Fibroblast of peridontal ligament (primary cell): Measurements from ENCODE around the gene KLHL17.
"Not testable (repeated sequence)": the region's sequence is repeated elsewhere in the genome, so short reads cannot be mapped to it uniquely, and the experiment has no call there.

ENCODE experiments used
- DNase-seq: peaks from one replicate; pipeline ENCODE4 v3.0.0-alpha.2; 2010; ENCODE audit errors: extremely low read depth

The KLHL17 gene

DNA sequence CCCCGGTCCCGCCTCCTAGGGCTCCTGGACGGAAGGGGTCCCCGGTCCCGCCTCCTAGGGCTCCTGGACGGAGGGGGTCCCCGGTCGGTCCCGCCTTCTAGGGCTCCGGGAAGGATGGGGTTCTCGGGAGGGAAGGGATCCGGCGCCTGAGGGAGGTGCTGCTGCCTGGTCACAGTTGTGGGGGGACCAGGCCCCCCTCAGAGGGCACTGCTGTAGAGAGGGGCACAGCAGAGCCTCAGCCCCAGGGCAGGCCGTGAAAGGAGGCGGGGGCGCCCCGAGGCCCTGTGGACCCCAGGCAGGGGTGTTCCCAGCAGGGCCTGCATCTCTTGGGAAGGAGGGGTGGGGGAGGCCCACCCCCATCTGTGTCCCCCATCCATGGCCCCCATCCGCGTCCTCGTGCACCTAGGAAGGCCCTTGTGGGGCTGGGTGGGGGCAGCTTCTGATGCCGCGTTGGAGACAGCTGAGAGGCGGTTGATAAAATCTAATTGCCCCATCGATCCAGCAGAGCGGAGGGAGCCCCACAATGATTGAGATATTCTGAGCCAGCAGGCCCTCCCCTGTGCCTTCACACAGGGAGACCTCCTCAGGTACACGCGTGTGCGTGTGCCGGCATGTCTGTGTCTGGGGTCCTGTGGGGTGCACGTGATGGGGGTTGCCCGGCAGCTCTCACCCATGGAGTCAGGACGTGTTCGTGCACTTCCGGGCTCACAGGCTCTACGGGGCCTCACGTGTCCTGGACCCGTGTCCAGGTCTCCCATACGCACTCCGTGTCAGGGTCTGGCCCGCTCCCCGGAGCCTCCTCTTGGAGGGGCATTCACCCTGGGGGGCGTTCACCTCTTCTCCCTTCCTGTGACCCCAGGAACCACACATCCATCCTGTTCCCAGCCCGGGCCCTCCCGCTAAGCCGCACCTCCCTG is 23.8 kb upstream of the KLHL17 start:
- no peak for DNase-seq

DNA sequence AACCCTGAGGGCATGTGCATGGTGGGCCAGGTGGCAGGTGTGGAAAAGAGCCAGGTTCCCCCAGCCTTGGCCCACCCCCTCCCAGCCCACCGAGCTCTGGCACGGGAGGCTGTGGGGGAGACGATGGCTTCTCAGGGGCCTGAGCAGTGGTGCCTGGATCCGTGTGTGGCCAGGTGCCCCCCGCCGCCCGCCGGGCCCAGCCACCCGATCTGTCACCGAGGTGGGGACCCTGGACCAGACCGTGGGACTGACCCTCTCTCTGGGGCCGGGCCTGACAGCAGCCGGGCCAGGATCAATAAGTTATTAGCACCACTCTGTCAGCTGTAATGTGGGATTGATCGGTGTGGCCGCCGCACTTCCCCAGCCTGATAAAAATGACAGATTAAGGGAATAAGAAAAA is 22.9 kb upstream of the KLHL17 start:
- no peak for DNase-seq

DNA sequence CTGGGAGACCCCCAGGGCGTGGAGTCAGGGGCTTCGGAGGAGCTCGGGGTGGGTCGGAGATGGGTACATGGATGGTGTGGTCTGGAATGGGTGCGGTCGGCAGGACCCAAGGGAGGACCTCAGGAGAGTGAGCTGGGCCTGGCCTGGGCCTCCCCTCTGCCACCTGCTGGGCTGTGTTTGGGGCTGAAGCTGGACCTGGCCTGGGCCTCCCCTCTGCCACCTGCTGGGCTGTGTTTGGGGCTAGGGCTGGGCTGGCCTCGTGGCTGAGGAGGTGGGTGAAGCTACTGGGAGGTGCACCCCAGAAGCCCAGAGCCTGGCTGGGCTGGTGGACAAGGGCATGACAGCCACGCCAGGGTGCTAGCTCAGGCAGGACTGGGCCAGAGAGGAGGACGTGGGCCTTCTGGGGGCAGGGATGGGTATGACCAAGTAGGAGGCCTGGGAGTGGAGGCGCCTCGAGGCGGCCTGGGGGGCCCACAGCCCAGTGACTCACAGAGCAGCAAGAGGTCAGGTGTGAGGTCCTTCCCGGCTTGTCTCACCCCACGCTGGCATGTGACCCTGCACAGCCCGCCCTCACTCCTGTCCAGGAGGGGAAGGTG is 22.2 kb upstream of the KLHL17 start:
- DNase-seq: no peak

DNA sequence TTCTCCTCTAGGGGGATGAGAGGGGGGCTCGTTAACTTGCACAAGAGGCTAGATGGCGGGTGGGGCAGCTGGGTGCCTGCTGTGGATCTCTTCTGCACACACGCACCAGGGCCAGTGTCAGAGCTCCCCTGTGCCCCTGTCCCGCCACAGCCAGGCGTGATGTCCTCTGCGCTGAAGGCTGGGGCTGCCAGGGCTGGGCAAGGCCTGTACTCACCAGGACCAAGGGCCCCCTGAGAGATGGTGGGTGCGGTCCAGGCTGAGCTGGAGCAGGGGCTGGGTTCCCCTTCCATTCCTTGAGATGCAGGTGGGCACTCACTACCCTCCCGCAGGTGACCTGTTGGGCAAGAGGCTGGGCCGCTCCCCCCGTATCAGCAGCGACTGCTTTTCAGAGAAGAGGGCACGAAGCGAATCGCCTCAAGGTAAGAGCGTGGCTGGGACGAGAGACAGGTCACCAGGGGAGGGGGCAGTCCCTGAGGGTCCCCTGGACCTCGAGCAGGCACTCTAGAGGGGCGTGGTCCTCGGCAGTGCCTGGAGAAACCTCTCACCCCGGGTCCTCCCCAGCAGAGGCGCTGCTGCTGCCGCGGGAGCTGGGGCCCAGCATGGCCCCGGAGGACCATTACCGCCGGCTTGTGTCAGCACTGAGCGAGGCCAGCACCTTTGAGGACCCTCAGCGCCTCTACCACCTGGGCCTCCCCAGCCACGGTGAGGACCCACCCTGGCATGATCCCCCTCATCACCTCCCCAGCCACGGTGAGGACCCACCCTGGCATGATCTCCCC is 21.5 kb upstream of the KLHL17 start:
- DNase-seq: no peak

DNA sequence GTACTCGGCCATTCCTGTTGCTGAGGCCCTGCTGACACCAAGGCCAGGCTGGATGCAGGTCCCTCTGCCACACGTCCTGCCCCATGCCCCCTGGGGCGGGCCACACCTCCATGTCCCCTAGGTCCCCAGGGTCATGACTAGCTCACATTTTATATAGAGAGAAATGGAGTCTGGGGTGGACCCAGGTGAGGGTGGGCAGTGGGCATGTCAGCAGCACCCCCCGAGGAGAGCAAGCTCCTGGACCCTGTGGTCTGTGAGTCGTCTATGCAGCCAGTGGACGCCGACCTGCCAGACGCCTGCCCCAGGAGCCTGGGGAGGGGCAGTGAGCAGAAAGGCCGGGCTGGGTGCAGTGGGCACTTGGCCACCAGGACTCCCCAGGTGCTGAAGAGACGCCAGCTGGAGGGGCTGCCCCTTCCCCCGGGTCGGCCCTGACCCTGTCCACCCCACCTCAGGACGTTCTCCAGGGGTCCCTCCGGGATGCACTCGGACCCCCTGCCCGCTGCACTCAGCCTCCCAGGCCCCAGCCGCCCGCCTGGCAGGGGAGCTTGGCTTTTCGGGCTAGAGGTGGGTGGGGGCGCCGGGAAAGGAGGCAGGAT is 20.8 kb upstream of the KLHL17 start:
- no peak for DNase-seq

DNA sequence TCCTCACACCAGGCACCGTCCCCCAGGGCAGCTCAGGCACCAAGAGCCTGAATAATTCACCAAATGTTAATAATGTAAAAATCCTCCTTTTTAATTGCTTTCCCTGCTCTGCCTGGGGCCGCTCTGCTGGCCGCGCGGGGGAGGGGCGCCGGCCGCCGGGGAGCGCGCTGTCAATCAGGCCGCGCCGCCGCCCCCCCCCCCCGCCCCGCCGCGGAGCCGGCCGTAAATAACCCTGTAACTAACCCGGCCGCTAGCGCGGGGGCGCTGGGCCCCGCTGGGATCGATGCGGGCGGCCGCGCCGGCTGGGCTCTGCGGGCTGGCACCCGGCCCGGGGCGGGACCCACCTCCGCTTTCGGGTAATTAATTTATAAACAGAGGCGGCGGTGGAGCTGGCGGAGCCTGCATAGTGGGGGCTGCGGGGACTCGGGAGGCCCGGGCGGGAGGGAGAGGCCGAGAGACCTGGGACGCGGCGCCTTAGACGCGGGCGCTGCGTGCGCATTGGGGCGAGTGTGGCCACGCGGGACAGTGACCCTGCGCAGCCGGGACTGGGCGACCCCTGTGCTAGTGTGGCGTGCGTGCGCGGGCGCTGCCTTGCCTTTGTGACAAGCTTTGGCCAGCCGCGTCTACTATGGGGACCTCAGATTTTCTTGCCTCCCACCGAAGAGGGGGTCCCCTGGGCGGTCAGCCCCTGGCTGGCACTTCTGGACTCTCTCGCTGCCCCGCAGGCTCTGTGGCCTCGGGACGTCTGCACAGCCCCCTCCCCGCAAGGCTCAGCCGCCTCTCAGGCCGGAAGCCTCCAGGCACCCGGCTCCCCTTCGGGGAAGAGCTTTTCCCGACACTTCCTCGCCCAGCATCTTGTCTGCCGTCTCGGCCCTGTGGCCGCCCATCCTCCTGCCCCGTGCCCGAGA is 20.0 kb upstream of the KLHL17 start:
- DNase-seq: peak; percentile 40

DNA sequence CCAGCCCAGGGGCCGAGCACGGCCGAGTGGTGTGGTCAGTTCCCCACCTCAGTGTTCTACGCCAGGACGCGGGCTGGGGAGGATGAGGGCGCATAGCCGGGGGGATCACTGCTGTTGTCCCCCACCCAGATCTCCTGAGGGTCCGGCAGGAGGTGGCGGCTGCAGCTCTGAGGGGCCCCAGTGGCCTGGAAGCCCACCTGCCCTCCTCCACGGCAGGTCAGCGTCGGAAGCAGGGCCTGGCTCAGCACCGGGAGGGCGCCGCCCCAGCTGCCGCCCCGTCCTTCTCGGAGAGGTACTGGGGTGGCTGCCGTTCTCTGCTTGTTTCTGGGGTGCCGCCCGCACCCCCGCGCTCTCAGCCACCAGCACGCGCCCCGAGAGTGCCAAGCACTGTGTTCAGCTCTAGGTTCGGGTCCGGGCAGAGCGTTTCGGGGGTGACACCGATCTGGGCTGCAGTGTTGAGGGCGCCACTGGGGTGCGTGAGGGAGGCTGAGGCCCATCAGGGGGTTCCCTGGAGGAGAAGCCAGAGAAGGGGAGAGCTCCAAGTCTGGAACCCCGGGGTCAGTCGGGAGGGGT is 19.3 kb upstream of the KLHL17 start:
- no peak for DNase-seq

DNA sequence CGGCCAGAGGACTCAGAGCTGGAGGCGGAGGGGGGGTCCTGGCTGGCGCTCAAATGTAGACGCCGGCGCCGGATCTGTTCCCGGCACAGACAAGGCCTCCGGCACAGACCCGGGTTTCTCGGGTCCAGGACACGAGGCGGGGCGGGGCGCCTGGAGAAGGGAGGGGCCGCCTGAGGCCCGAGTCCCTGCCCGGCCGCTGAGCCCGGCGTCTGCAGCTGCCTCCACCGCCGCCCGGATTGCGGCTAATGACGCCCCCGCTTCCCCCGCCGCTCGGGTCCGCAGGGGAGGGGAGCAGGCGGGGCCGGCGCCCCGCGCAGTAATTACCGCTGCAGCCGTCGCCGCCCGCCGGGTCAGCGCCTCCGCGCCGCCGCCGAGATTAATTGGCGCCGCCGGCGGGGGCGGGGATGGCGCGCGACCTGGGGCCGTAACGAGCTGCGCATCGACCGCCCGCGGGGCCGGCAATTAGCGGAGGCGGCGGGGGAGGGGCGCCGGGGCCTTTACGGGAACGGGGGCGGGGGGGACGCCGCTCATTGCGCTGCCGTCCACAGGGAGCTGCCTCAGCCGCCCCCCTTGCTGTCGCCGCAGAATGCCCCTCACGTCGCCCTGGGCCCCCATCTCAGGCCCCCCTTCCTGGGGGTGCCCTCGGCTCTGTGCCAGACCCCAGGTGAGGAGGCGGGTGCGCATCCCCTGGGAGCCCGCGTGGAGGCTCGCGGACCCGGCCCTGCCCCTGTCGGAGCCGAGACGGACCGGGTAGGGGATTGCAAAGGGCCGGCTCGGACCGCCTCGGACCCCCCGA is 18.6 kb upstream of the KLHL17 start:
- DNase-seq: no peak

DNA sequence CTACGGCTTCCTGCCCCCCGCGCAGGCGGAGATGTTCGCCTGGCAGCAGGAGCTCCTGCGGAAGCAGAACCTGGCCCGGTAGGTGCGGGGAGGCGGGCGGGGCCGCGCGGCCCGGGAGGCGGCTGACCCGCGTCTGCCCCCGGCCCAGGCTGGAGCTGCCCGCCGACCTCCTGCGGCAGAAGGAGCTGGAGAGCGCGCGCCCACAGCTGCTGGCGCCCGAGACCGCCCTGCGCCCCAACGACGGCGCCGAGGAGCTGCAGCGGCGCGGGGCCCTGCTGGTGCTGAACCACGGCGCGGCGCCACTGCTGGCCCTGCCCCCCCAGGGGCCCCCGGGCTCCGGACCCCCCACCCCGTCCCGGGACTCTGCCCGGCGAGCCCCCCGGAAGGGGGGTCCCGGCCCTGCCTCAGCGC is 18.0 kb upstream of the KLHL17 start:
- DNase-seq: no peak

DNA sequence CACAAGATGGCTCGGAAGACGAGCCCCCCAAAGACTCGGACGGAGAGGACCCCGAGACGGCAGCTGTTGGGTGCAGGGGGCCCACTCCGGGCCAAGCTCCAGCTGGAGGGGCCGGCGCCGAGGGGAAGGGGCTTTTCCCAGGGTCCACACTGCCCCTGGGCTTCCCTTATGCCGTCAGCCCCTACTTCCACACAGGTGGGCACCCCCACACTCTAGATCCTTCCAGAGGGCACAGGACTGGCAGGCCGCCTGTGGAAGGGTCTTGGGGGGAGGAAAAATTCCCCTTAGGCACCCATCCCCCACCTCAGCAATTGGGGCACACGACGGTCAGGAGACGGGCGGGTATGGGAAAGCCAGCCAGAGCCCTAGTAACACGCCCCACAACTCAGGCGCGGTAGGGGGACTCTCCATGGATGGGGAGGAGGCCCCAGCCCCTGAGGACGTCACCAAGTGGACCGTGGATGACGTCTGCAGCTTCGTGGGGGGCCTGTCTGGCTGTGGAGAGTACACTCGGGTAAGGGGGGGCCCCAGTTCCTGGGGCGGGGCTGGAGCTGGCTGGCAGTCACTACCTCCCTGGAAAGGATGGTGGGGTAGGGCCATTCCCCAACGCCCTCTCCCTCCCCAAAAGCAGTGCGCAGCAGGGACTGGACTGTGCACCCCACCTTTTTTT is 17.4 kb upstream of the KLHL17 start:
- no peak for DNase-seq

DNA sequence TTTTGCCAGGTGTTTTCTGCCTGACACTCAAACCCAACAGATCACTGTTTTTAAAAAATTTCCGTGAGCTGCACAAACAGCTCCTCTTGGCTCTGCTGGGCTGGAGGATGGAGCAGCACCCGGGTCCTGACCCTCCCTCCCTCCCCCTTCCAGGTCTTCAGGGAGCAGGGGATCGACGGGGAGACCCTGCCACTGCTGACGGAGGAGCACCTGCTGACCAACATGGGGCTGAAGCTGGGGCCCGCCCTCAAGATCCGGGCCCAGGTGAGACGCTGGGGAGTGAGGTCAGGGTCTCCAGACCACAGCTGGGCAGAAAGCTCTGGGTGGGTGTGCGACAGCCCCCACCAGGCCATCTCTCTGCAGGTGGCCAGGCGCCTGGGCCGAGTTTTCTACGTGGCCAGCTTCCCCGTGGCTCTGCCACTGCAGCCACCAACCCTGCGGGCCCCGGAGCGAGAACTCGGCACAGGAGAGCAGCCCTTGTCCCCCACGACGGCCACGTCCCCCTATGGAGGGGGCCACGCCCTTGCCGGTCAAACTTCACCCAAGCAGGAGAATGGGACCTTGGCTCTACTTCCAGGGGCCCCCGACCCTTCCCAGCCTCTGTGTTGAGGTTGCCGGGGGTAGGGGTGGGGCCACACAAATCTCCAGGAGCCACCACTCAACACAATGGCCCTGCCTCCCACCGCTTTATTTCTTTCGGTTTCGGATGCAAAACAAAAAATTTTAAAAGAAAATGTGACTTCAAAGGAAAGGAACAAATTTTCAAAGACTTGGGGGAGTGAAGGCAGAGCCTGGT is 16.6 kb upstream of the KLHL17 start:
- no peak for DNase-seq

DNA sequence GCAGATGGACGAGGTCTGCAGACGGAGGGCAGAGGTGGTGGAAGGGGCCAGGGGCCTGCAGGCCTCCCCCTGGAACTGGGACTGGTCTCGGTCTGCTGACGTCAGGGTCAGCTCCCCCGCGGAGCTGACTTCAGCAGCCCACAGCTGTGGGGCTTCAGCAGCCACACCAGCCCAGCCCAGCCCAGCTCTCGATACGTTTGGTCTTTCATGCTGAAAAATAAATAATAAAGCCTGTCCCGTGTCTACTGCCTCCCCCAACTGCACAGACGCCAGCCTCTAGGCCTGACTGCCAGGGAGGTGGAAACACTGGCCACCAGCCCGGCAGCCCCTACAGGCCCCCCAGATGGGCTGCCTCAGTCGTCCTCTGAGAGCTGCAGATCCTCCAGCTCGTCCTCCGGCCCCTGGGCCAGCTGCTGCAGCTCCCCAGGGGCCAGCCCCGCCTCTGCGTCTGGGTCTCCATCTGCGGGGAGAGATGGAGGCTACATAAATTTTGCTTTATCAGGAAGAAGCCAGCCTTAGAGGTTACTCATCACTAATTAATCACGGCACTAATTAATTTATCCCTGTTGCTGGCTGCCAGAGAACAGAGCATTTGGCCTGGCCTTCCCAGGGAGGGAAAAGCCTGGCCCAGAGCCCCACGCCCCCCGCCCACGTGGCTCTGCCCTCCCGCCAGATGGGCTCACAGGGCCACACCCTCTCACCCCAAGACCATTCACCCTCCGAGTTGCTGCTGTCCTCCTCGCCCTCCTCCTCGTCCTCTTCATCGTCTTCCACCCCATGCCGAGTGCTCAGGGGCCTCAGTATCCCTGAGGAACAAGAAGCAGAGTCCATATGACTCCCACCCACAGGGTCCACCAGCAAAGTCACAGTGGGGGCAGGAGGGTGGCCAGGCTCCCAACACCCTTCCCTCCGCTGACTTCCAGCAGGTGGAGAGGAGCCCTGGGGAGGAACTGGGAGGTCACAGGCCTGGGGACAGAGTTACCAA is 15.8 kb upstream of the KLHL17 start:
- DNase-seq: no peak

DNA sequence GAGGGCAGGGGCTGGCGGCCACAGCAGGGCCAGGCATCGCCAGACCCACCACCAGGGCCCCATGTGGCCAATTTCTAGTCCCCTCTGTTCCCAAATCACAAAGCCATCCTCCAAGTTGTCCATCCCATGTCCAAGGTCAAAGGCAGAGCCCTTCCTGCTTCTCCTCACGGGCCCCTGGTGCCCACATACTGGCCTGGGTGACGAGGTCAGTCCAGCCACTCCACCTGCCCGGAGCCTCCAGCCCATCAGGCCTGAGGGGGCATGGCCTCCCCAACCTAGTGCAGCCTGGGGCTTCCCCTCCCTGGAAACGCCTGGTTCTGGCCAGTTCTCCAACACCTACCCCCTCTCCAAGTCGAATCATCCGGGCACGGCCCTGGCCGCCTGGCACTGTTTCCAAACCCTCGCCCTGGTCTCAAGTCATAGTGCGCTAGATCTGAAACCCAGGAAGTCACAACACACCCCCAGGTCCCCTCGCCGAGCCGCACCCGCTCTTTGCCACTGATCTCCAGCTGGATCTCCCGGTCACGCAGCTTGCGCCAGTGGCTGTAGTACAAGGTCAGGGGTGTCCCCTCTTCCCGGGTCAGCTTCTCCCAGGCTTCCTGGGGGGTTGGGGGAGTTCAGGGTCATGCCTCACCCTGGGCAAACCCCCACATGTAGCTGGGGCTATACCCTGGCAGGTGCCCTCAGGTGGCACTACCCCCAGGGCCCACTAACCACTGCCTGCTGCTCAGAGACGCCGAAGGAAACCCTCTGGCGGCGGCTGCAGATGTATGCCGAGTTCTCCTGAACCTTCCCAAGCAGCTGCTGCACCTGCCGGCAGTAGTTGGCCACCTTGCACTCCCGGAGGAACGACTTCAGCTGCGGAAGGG is 14.5 kb upstream of the KLHL17 start:
- no peak for DNase-seq

DNA sequence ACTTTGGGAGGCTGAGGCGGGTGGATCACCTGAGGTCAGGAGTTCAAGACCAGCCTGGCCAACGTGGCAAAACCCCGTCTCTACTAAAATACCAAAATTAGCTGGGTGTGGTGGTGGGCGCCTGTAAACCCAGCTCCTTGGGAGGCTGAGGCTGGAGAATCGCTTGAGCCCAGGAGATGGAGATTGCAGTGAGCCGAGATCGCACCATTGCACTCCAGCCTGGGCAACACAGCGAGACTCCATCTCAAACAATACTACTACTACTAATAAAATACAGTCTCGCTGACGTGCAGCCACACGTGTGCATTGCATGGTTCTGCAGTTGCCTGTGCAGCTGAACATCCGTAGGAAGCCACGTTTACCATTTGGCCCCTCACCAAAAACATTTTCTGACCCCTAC is 13.6 kb upstream of the KLHL17 start:
- not testable (repeated sequence) for DNase-seq

DNA sequence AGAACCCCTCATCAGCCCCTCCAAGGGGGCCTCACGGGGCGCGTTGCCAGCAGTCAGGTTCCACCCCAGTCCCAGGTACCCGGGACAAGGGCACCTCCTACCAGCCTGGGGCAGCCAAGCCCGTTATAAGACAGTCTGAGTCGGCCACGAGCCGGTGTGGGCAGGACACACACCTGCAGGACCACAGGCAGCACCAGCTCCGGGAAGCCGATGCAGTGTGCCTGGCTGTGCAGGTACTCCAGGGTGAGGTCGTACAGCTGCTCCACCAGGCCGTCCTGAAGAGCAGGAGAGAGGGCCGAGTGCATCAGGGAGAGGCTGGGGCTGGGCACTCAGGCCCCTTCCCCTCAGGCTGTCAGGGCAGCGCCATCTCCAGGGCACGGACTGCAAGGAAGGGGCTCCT is 12.4 kb upstream of the KLHL17 start:
- no peak for DNase-seq

DNA sequence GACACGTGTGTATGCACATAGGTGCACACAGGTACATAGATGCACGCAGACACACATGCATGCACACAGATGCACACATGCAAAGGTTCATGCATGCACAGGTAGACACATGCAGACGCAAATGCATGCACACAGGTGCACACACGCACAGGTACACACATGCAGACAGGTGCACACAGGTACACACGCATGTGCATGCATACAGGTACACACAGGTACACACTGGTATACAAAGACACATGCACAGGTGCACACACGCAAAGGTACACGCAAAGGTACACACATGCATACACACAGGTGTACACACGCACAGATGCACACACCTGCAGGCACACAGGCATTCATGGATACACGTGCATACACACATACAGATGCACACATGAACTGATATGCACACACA is 10.1 kb upstream of the KLHL17 start:
- DNase-seq: no peak
